ENCODE results near the gene RHBDF2. TPM values are rescaled to one million over a fixed set of nuclear protein-coding genes. Genes with fewer than 3 reads are reported as not detected.

The RHBDF2 gene
- total RNA-seq, 4 donors from 2014 or later, result 53.7 to 76.1 (median 62.6) TPM

- peak in 1 of 2 donors; percentile 83 for DNase-seq (ENCODE audit: low spot score in 2 of 2)
- TF ChIP-seq CTCF (IDR thresholded peaks at IDR 0.05), result no peak
- no peak for TF ChIP-seq POLR2A (IDR thresholded peaks at IDR 0.05)
- intact Hi-C loops (cut with DNase I; ENCODE audit: low total_unique reads), result no loop called here
- H3K4me3 ChIP-seq (ENCODE audit: low read depth, poor library complexity, severe bottlenecking), result no peak within 1 kb of the TSS
- WGBS, 2 donors, result 75 to 83% methylated on average over 18 to 22 of the region's 22 CpGs
These were observed 38.5 kb upstream of the RHBDF2 start, which contains the start of gene PRCD for GRCh38 chr17:76539631-76540271. PRCD (plus strand) TSS chr17:76540044; CDS start chr17:76540142, 98 bp downstream.

GRCh38 chr17:76538941-76539570 lies 37.8 kb upstream of the RHBDF2 start:
- TF ChIP-seq CTCF (IDR thresholded peaks at IDR 0.05) (no peak), POLR2A (IDR thresholded peaks at IDR 0.05) (no peak)
- WGBS, 2 donors, result 86% methylated on average over 8 to 9 of the region's 9 CpGs
- H3K4me3 ChIP-seq (ENCODE audit: low read depth, poor library complexity, severe bottlenecking), result no peak overlapping the region
- peak in 1 of 2 donors; percentile 80 for DNase-seq (ENCODE audit: low spot score in 2 of 2)
- intact Hi-C loops (cut with DNase I; ENCODE audit: low total_unique reads), result no loop called here

GRCh38 chr17:76538281-76538931 lies 37.2 kb upstream of the RHBDF2 start:
- H3K4me3 ChIP-seq (ENCODE audit: low read depth, poor library complexity, severe bottlenecking), result peak overlapping the region; percentile 24
- no peak for DNase-seq (ENCODE audit: low spot score in 2 of 2)
- intact Hi-C loops (cut with DNase I; ENCODE audit: low total_unique reads), result no loop called here
- TF ChIP-seq CTCF (IDR thresholded peaks at IDR 0.05) (no peak), POLR2A (IDR thresholded peaks at IDR 0.05) (no peak)
- 49 to 64% methylated on average over 17 to 25 of the region's 37 CpGs for WGBS, 2 donors

- H3K4me3 ChIP-seq (ENCODE audit: low read depth, poor library complexity, severe bottlenecking), result peak within 1 kb of the TSS; percentile 24
- TF ChIP-seq CTCF (IDR thresholded peaks at IDR 0.05) (no peak), POLR2A (IDR thresholded peaks at IDR 0.05) (no peak)
- WGBS, 2 donors, result 1 to 2% methylated on average over 34 to 37 of the region's 95 CpGs
- no peak for DNase-seq (ENCODE audit: low spot score in 2 of 2)
- intact Hi-C loops (cut with DNase I; ENCODE audit: low total_unique reads), result no loop called here
These were observed 36.5 kb upstream of the RHBDF2 start, which contains the start of gene CYGB for GRCh38 chr17:76537578-76538280. CYGB (minus strand) TSS chr17:76537709; CDS start chr17:76537542, 167 bp downstream.

- no peak overlapping the region for H3K4me3 ChIP-seq (ENCODE audit: low read depth, poor library complexity, severe bottlenecking)
- WGBS, 2 donors, result 0% methylated on average over 6 of the region's 26 CpGs; no CpG with 5 or more reads in 1 of the 2 donors
- intact Hi-C loops (cut with DNase I; ENCODE audit: low total_unique reads), result no loop called here
- TF ChIP-seq POLR2A (IDR thresholded peaks at IDR 0.05) (no peak), CTCF (IDR thresholded peaks at IDR 0.05) (no peak)
- DNase-seq (ENCODE audit: low spot score in 2 of 2), result no peak
These were observed 36.0 kb upstream of the RHBDF2 start for GRCh38 chr17:76537288-76537577.
